Left lobe of liver (tissue), 2 donors: ENCODE results near the gene TRIM52. TPM values are rescaled to one million over a fixed set of nuclear protein-coding genes. Genes with fewer than 3 reads are reported as not detected.
"Not testable (repeated sequence)": the region's sequence is repeated elsewhere in the genome, so short reads cannot be mapped to it uniquely, and the experiment has no call there.

ENCODE experiments used
- ATAC-seq: fragments of 200-7000 bp; cut with Tn5 transposase; one replicate; pipeline ENCODE4 v1.9.1; 2020; ENCODE audit warnings: mild to moderate bottlenecking, moderate library complexity
- DNase-seq: peaks from one replicate; pipeline ENCODE4 v3.0.0-alpha.2; 2020; ENCODE audit warnings: low spot score
- total RNA-seq: library from RNA; stranded (reverse); gene quantifications from one replicate; pipeline ENCODE4 v1.2.1, GENCODE V29; 2021
- donor health status: DM: no; HTN: no; CAD: no; lungs with moderate emphysema.
- donor health status: DM: no; HTN: yes; CAD: no.

Gene TRIM52
- 6.0 TPM for total RNA-seq

GRCh38 chr5:181260720-181261319, at the start of gene TRIM52:
Gene TRIM52 (minus strand): TSS chr5:181261143. CDS start chr5:181260813, 330 bp downstream.
- peak; percentile 94 for DNase-seq
- ATAC-seq = peak; percentile 88

- not testable (repeated sequence) for DNase-seq, ATAC-seq
Measured at GRCh38 chr5:181287331-181287730, 26.4 kb upstream of the TRIM52 start.

- ATAC-seq, DNase-seq: not testable (repeated sequence)
Measured at GRCh38 chr5:181285962-181286705, 25.2 kb upstream of the TRIM52 start.

GRCh38 chr5:181283841-181284755, 23.2 kb upstream of the TRIM52 start:
- not testable (repeated sequence) for ATAC-seq, DNase-seq

- ATAC-seq = no peak
- no peak for DNase-seq
Measured at GRCh38 chr5:181283347-181283746, 22.4 kb upstream of the TRIM52 start.

- ATAC-seq = no peak
- no peak for DNase-seq
Measured at GRCh38 chr5:181282874-181283273, 21.9 kb upstream of the TRIM52 start.

- DNase-seq, ATAC-seq: not testable (repeated sequence)
Measured at GRCh38 chr5:181282415-181282814, 21.5 kb upstream of the TRIM52 start.

GRCh38 chr5:181281984-181282316, 21.0 kb upstream of the TRIM52 start:
- DNase-seq (no peak), ATAC-seq (no peak)

GRCh38 chr5:181281077-181281983, 20.4 kb upstream of the TRIM52 start:
- DNase-seq (no peak), ATAC-seq (no peak)

GRCh38 chr5:181280251-181280762, 19.4 kb upstream of the TRIM52 start:
- ATAC-seq = no peak
- no peak for DNase-seq

GRCh38 chr5:181273433-181273744, 12.4 kb upstream of the TRIM52 start:
- peak; percentile 68 for DNase-seq
- ATAC-seq = peak; percentile 94

GRCh38 chr5:181271081-181271480, 10.1 kb upstream of the TRIM52 start:
- no peak for DNase-seq
- no peak for ATAC-seq

GRCh38 chr5:181267907-181268306, 7.0 kb upstream of the TRIM52 start:
- not testable (repeated sequence) for ATAC-seq, DNase-seq

GRCh38 chr5:181267291-181267904, 6.5 kb upstream of the TRIM52 start:
- DNase-seq, ATAC-seq: not testable (repeated sequence)

GRCh38 chr5:181265092-181265671, 4.2 kb upstream of the TRIM52 start:
- ATAC-seq = no peak
- no peak for DNase-seq

GRCh38 chr5:181263633-181264032, 2.7 kb upstream of the TRIM52 start:
- ATAC-seq (no peak), DNase-seq (no peak)

GRCh38 chr5:181261320-181262049, 542 bp upstream of the TRIM52 start:
- DNase-seq (peak; percentile 84), ATAC-seq (peak; percentile 77)

- DNase-seq = no peak
- no peak for ATAC-seq
Measured at GRCh38 chr5:181259974-181260719, 796 bp downstream of the TRIM52 start.
